Esophagus squamous epithelium (tissue), 5 donors: Measurements from ENCODE around the gene FHIT. TPM values are rescaled to one million over a fixed set of nuclear protein-coding genes. Genes with fewer than 3 reads are reported as not detected.

ENCODE experiments used
- DNase-seq: peaks from one replicate; lab custom pipeline; 2025; lab: John Stamatoyannopoulos, UW
- H3K27ac ChIP-seq, 4 donors: fragments of 200-600 bp; sonication (generic); one replicate each; pipeline ENCODE4 v1.5.1; 2016 to 2019; ENCODE audit warnings: mild to moderate bottlenecking in 1 of 4
- H3K27me3 ChIP-seq, 4 donors: fragments of 200-600 bp; sonication (generic); 1 replicate in 3 of 4; 2 replicates in 1 of 4; pipeline versions ENCODE4 v1.5.1 to v1.6.0; 2017 to 2021; ENCODE audit warnings: antibody characterized with exemption in 1 of 4
- H3K36me3 ChIP-seq, 3 donors: fragments of 200-600 bp; sonication (generic); one replicate each; pipeline ENCODE4 v1.5.1; 2016 to 2019
- H3K4me1 ChIP-seq, 3 donors: fragments of 200-600 bp; sonication (generic); one replicate each; pipeline ENCODE4 v1.5.1; 2017 to 2019
- H3K4me3 ChIP-seq, 4 donors: fragments of 200-600 bp; sonication (generic); 1 replicate in 3 of 4; 2 replicates in 1 of 4; pipeline ENCODE4 v1.5.1; 2016 to 2019; ENCODE audit warnings: mild to moderate bottlenecking in 2 of 4, moderate library complexity in 1 of 4
- H3K9me3 ChIP-seq, 3 donors: fragments of 200-600 bp; sonication (generic); one replicate each; pipeline ENCODE4 v1.5.1; 2016 to 2019
- POLR2A ChIP-seq, 4 donors: fragments of 450-650 bp; IDR thresholded peaks; one replicate each; pipeline ENCODE4 v1.6.1; 2017; ENCODE audit warnings: antibody characterized with exemption in 4 of 4, mild to moderate bottlenecking in 4 of 4, moderate library complexity in 3 of 4
- WGBS, 2 donors: methylation state at CpG; one replicate each; pipeline ENCODE4 v1.1.5; 2018; 5-methylcytosine and 5-hydroxymethylcytosine counted together
- intact Hi-C: fragments of 100-400 bp; cut with DNase I; formaldehyde crosslinking; loops from one replicate; pipeline ENCODE4 v1.15.0; 2022
- total RNA-seq, 4 donors: library from RNA; depleted of rRNA; stranded (reverse); fragments of >200 nt; gene quantifications; one replicate each; pipeline ENCODE4 v1.1.0, GENCODE V29; 2016
- TF ChIP-seq, protein P1 (sequence below), 6 experiments: fragments of 450-650 bp in 4 of 6; fragments of 200-600 bp in 2 of 6; sonication (generic) in 2 of 6; IDR thresholded peaks; one replicate each; pipeline ENCODE4 v1.5.1; 2016 to 2019; ENCODE audit warnings: antibody characterized with exemption in 6 of 6, mild to moderate bottlenecking in 4 of 6, moderate library complexity in 4 of 6
- donor health status: DM: yes; HTN: yes; CAD: no.

The FHIT gene
- total RNA-seq, 4 donors from 2014 or later: 0.64 to 5.7 (median 3.1) TPM

DNA sequence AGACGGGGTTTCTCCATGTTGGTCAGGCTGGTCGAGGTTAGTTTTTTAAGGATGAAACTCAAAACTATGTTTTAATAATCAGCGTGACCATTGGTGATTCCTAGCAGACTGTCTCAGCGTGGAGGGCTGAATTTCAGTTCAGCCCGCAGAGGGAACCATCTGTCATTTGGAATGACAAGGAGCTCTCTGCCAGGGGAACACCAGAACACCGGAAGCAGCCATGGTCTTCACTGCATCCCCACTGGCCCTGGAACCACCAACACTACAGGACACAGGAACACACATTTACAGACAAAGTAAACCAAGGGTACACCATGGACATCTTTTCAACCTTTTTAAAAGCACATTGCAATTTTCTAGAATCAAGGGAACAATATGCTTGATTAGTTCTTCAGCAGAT, 424.7 kb downstream of the FHIT start:
- Histone ChIP-seq H3K4me3 (no peak overlapping the region), H3K36me3 (no peaks in the 10 kb centered on the region), H3K27ac (no peak overlapping the region), H3K4me1 (no peaks in the 10 kb centered on the region), H3K27me3 (no peaks in the 10 kb centered on the region), H3K9me3 (no peaks in the 10 kb centered on the region)
- TF ChIP-seq, protein P1, sequence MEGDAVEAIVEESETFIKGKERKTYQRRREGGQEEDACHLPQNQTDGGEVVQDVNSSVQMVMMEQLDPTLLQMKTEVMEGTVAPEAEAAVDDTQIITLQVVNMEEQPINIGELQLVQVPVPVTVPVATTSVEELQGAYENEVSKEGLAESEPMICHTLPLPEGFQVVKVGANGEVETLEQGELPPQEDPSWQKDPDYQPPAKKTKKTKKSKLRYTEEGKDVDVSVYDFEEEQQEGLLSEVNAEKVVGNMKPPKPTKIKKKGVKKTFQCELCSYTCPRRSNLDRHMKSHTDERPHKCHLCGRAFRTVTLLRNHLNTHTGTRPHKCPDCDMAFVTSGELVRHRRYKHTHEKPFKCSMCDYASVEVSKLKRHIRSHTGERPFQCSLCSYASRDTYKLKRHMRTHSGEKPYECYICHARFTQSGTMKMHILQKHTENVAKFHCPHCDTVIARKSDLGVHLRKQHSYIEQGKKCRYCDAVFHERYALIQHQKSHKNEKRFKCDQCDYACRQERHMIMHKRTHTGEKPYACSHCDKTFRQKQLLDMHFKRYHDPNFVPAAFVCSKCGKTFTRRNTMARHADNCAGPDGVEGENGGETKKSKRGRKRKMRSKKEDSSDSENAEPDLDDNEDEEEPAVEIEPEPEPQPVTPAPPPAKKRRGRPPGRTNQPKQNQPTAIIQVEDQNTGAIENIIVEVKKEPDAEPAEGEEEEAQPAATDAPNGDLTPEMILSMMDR (IDR thresholded peaks at IDR 0.05): no peak
- TF ChIP-seq POLR2A (IDR thresholded peaks at IDR 0.05): no peak
- no peak for DNase-seq
- 82 to 93% methylated on average over 3 to 5 of the region's 6 CpGs for whole genome bisulfite sequencing, 2 donors
- intact Hi-C loops: no loop called here

GRCh38 chr3:60812502-60812901, 438.8 kb downstream of the FHIT start:
- Histone ChIP-seq H3K4me3 (no peak overlapping the region), H3K36me3 (no peaks in the 10 kb centered on the region), H3K4me1 (peaks cover 0 to 21% (median 0%) of the 10 kb centered on the region in 3 donors), H3K27me3 (no peaks in the 10 kb centered on the region), H3K9me3 (no peaks in the 10 kb centered on the region), H3K27ac (no peak overlapping the region)
- TF ChIP-seq POLR2A (IDR thresholded peaks at IDR 0.05): no peak
- TF ChIP-seq, protein P1 (IDR thresholded peaks at IDR 0.05): no peak
- 59 to 71% methylated on average over 2 of the region's 2 CpGs for WGBS, 2 donors
- intact Hi-C loops: no loop called here
- no peak for DNase-seq

- intact Hi-C loops: no loop called here
- Histone ChIP-seq H3K4me3 (no peak overlapping the region), H3K4me1 (peaks cover 0 to 34% (median 0%) of the 10 kb centered on the region in 3 donors), H3K27me3 (no peaks in the 10 kb centered on the region), H3K27ac (no peak overlapping the region), H3K9me3 (no peaks in the 10 kb centered on the region), H3K36me3 (no peaks in the 10 kb centered on the region)
- TF ChIP-seq POLR2A (IDR thresholded peaks at IDR 0.05): no peak
- DNase-seq: no peak
- 66 to 69% methylated on average over 4 of the region's 4 CpGs for WGBS, 2 donors
Measured at GRCh38 chr3:60810881-60811280, 440.4 kb downstream of the FHIT start.

- Histone ChIP-seq H3K4me1 (peaks cover 0 to 34% (median 0%) of the 10 kb centered on the region in 3 donors), H3K27ac (peak overlapping the region in 1 of 4 donors; percentile 32), H3K27me3 (no peaks in the 10 kb centered on the region), H3K9me3 (no peaks in the 10 kb centered on the region), H3K4me3 (no peak overlapping the region), H3K36me3 (no peaks in the 10 kb centered on the region)
- intact Hi-C loops: no loop called here
- TF ChIP-seq, protein P1 (IDR thresholded peaks at IDR 0.05): no peak
- TF ChIP-seq POLR2A (IDR thresholded peaks at IDR 0.05): no peak
- WGBS, 2 donors: 29 to 35% methylated on average over 4 of the region's 4 CpGs
- no peak for DNase-seq
Measured at GRCh38 chr3:60809857-60810610, 441.2 kb downstream of the FHIT start.

GRCh38 chr3:60803216-60804173, 447.8 kb downstream of the FHIT start:
- H3K27ac ChIP-seq: no peak overlapping the region
- H3K36me3 ChIP-seq: no peaks in the 10 kb centered on the region
- no peaks in the 10 kb centered on the region for H3K27me3 ChIP-seq
- DNase-seq: no peak
- intact Hi-C loops: no loop called here
- no peak overlapping the region for H3K4me3 ChIP-seq
- peaks cover 0 to 14% (median 0%) of the 10 kb centered on the region in 3 donors for H3K4me1 ChIP-seq
- no peaks in the 10 kb centered on the region for H3K9me3 ChIP-seq
- WGBS, 2 donors: 85 to 92% methylated on average over 14 to 18 of the region's 19 CpGs
- no peak for TF ChIP-seq POLR2A (IDR thresholded peaks at IDR 0.05)
- TF ChIP-seq, protein P1 (IDR thresholded peaks at IDR 0.05): no peak
